HG03103 (cell line): ENCODE results near the gene SLC22A4.

ENCODE experiments used
- ATAC-seq: cut with Tn5 transposase; IDR thresholded peaks from one replicate; pipeline ENCODE4 v1.9.1; 2021; ENCODE audit warnings: low read depth; ENCODE audit not compliant: unreplicated experiment

Gene SLC22A4

GRCh38 chr5:132297211-132297940 lies 3.2 kb downstream of the SLC22A4 start:
- no peak for ATAC-seq

DNA sequence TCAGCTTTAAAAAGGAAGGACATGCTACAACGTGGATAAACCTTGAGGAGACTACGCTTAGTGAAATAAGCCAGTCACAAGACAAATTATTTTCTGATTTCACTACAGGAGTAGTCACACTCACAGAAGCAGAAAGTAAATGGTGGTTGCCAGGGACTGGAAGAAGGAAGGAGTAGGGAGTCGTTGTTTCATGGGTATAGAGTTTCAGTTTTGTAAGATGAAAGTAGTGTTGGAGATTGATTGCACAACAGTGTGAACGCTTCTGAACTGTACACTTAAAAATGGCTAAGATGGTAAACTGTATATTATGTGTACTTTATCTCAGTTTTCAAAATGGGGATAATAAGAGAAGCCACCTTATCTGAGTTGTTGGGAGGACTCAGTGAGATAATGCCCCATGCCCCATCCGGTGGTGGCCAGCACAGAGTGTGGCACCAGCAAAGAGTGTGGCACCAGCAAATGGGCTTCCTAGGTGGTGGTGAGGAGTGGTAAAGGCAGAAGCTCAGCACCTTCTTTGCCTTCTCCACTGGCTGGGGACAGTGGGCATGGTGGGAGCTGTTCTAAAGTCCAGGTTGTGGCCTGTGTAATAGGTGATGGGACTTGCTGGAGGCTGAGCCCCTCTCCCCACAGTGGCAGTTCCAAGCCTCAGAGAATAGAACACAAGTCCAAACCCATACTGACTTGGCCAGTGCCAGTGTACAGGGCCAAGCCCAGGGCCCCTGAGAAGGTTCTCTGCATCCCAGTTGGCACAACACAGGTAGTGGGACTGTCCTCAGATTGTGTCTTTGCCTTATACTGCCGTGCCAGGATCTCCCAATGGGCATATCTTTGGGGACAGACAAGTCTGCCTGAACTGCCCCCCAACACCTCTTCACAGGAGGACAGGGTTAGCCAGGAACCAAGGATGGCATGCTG lies 4.4 kb downstream of the SLC22A4 start:
- no peak for ATAC-seq

DNA sequence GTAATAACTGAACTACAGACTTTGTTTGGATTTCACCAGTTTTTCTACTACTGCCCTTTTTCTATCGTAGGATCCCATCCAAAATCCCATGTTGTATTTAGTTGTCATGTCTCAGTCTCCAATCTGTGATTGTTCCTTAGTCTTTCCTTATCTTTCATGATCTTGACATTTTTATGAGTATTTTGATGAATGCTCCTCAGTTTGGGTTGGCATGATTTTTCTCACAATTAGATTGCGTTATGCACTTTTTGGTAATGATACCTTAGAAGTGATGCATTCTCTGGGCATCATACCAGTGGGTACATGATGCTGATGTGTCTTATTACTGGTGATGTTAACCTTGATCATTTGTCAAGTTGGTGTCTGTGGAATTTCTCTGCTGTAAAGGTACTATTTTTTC lies 5.7 kb downstream of the SLC22A4 start:
- ATAC-seq: no peak

DNA sequence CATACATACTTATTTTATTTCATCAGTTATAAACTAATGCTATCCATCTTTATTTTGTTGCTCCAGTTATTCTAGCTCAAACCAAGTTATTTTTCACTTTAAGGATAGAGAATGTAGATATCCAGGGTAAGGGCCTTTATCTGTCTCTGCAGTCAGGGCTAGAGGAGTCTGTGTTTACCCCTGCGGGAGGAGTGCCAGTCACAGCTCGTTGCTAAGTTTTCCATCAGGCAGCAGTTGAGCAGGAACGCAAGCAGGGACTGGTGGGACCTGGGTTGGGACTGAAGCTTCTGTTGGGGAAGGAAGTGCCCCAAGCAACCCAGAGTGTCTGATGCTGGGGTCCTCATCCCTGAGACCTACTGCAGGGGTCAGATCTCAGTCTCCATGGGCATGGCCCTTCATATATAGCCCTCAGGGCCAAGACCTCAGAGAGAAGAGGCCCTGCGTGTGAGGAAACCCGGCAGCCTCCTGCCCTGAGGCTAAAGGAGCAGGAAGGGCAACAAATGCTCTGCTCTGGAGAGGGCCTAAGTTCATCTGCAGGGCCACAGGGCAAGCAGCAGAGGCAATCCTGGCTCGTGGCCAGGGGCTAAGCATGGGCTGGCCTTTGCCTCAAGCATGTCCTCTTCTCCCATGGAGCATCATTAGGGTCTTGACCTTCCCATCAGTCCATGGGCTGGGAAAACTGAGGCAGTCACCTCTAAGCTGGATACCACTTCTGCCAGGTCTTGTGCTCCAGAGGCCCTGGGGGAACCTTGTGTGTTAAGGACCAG lies 6.6 kb downstream of the SLC22A4 start:
- ATAC-seq: no peak

- no peak for ATAC-seq
These were observed 7.4 kb downstream of the SLC22A4 start for GRCh38 chr5:132301344-132302271.

- no peak for ATAC-seq
These were observed 8.2 kb downstream of the SLC22A4 start for GRCh38 chr5:132302413-132302812.

- ATAC-seq: no peak
These were observed 9.4 kb downstream of the SLC22A4 start for GRCh38 chr5:132303589-132303988.

DNA sequence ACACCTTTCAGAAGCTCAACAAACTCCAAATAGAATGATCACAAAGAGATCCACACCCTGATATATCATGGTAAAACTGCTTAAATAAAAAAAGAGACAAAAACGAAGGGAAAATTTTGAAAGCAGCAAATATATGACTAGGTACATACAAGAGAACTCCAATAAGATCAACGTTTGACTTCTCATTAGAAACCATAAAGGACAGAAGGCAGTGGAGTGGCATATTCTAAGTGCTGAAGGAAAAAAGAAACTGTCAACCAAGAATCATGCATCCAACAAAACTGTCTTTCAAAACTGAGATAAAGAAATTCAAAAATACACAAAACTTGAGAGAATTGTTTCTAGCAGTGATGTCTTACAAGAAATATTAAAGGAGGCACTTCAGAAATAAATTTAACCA lies 11.2 kb downstream of the SLC22A4 start:
- ATAC-seq: no peak

DNA sequence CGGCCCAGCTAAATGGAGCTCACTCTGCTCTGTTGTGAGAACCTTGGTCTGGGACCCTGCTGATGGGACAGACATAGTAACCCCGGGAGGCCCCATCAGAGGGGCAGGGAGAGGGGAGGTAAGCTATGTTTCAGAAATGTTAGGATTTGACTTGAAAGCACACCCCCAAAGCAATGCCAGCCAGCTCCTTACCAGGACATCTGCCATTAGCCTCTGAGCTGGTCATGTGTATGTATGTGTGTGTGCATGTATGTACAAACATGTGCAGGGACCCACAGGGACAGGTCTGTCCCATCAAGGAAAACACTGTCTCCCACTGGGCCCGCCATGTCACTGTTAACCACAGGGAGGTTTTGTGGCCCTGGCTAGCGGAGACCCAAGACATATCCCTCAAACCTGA lies 14.5 kb downstream of the SLC22A4 start:
- ATAC-seq: no peak

- ATAC-seq: no peak
These were observed 15.5 kb downstream of the SLC22A4 start for GRCh38 chr5:132309679-132310078.

GRCh38 chr5:132310141-132310834 lies 16.1 kb downstream of the SLC22A4 start:
- ATAC-seq: no peak

GRCh38 chr5:132313366-132313765 lies 19.2 kb downstream of the SLC22A4 start:
- no peak for ATAC-seq

GRCh38 chr5:132313961-132314432 lies 19.8 kb downstream of the SLC22A4 start:
- ATAC-seq: no peak

GRCh38 chr5:132315529-132316067 lies 21.4 kb downstream of the SLC22A4 start:
- no peak for ATAC-seq

- no peak for ATAC-seq
These were observed 25.8 kb downstream of the SLC22A4 start for GRCh38 chr5:132319975-132320374.

DNA sequence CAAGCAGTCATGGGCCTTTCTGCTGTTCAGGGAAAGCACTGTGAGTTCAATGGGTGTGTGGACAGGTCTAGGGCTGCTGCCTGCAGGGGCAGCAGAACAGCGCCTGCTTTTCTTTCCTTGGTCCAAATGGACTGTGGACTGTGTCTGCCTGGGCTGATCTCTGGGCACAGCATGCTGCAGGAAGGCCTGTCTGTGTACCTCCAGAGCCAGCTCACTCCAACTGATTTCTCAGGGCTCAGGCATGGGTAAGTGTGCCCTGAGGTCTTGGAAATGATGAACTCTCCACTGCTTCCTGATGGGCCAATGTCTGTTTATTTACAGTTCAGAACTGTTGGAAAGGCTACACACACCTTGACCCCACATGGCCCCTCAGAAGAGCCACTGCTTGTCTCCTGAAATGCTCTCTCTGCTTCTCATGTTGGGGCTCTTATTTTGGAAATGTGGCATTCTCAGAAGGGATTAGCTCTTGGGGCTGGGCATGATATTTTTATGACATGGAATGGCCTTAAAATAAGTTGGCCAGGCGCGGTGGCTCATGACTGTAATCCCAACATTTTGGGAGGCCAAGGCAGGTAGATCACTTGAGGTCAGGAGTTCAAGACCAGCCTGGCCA lies 27.0 kb downstream of the SLC22A4 start:
- ATAC-seq: no peak

GRCh38 chr5:132322266-132322665 lies 28.1 kb downstream of the SLC22A4 start:
- ATAC-seq: no peak

DNA sequence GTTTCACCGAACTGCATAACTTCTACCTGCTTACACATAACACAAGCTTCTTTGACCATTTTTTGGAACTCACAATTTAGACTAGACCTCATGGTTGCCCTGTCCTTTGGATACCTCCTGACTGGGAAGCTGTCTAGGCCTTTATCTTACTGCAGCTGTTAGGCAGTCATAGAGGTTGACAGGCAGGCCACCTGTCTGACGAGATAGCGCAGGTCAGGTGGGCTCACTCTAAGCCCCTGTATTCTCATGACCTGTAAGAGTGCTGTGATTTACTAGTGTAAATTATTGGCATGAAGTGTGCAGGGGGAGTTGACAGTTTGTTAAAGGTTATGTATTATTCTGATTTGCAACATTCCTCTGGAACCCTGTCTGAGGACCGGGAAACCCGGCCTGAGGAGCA lies 29.0 kb downstream of the SLC22A4 start:
- ATAC-seq: no peak

DNA sequence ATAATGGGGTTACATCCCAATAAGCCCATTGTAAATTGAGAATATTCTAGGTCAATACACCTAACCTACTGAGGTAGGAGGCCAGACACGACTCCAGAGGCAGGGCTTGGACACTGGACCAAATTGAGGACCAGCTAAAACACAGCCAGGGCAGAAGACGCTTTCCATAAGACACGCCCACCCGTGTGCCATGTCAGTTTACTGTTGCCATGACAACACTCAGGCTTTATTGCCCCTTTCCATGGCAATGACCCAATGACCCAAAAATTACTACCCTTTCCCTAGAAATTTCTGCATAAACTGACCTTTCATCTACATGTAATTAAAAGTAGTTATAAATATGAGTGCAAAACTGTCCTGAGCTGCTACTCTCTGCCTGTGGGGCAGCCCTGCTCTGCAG lies 31.5 kb downstream of the SLC22A4 start:
- no peak for ATAC-seq
